HCT116 (cell line): Measurements from ENCODE around the gene CDK14. TPM values are rescaled to one million over a fixed set of nuclear protein-coding genes. Genes with fewer than 3 reads are reported as not detected.

Experiments
- ATAC-seq: fragments of 200-7000 bp; cut with Tn5 transposase; 2 replicates; pipeline ENCODE4 v1.9.1; 2020; ENCODE audit warnings: mild to moderate bottlenecking, moderate library complexity
- BruUV-seq: library from RNA; stranded (reverse); fragments of 400-500 nt; replicated peaks from 2 replicates; lab custom pipeline; 2021; lab: Mats Ljungman, UMichigan
- CTCF ChIA-PET: fragments of 300-600 bp; sonication (Branson Sonifier 250); formaldehyde crosslinking; loops from one replicate; lab custom pipeline; 2021; ENCODE audit warnings: antibody characterized with exemption; lab: Charles Lee
- POLR2A ChIA-PET: fragments of 300-600, 350-600 bp; sonication (Branson Sonifier 250); formaldehyde crosslinking; loops from one replicate; lab custom pipeline; 2021; ENCODE audit warnings: antibody characterized with exemption; lab: Charles Lee
- RAD21 ChIA-PET, 2 experiments: fragments of 300-600 bp; sonication (Branson Sonifier 250); formaldehyde crosslinking; loops; one replicate each; lab custom pipeline; 2023; ENCODE audit warnings: low total read pairs in 2 of 2; ENCODE audit not compliant: uncharacterized antibody in 2 of 2, unreplicated experiment in 2 of 2, low non-redundant PET in 1 of 2; lab: Charles Lee
- DNase-seq: peaks from one replicate; pipeline ENCODE4 v3.0.0-alpha.2; 2010; ENCODE audit warnings: low read depth, low spot score
- H2AFZ ChIP-seq: fragments of 200-600 bp; shearing (Covaris generic), sonication (generic); 2 replicates; pipeline ENCODE4 v1.6.1; 2017; ENCODE audit warnings: low read depth, mixed run types, mixed read lengths, antibody characterized with exemption, low read length; ENCODE audit not compliant: poor library complexity, severe bottlenecking
- H3K27ac ChIP-seq: 2 replicates; pipeline ENCODE4 v1.5.1; 2012; ENCODE audit warnings: low read depth, low read length
- H3K27me3 ChIP-seq: fragments of 200-600 bp; sonication (generic); 2 replicates; pipeline ENCODE4 v1.6.1; 2016; ENCODE audit warnings: mixed run types, low read length, mixed read lengths; ENCODE audit not compliant: insufficient read depth
- H3K36me3 ChIP-seq, 2 experiments: fragments of 200-500 bp in 1 of 2; fragments of 200-600 bp in 1 of 2; sonication (Bioruptor generic) in 1 of 2; sonication (generic) in 1 of 2; 2 replicates each; pipeline versions ENCODE4 v1.5.1 to v1.6.1; 2014 to 2016; ENCODE audit warnings: low read length in 2 of 2, inconsistent platforms in 1 of 2, mixed read lengths in 1 of 2, mixed run types in 1 of 2; ENCODE audit not compliant: insufficient read depth in 2 of 2, control insufficient read depth in 1 of 2
- H3K4me1 ChIP-seq, 2 experiments: fragments of 200-600 bp in 1 of 2; sonication (generic) in 1 of 2; 2 replicates each; pipeline versions ENCODE4 v1.5.1 to v1.6.1; 2012 to 2017; ENCODE audit warnings: low read length in 2 of 2, inconsistent platforms in 1 of 2, mild to moderate bottlenecking in 1 of 2, mixed read lengths in 1 of 2, mixed run types in 1 of 2, moderate library complexity in 1 of 2; ENCODE audit not compliant: insufficient read depth in 2 of 2, control insufficient read depth in 1 of 2
- H3K4me2 ChIP-seq: fragments of 200-600 bp; sonication (generic); 2 replicates; pipeline ENCODE4 v1.6.1; 2017; ENCODE audit warnings: mixed run types, low read length, mixed read lengths
- H3K4me3 ChIP-seq, 2 experiments: fragments of 200-600 bp in 1 of 2; sonication (generic) in 1 of 2; replicated peaks in 1 of 2; 2 replicates each; pipeline ENCODE4 v1.5.1; 2011 to 2016; ENCODE audit warnings: low read length in 2 of 2, control low read depth in 1 of 2, low read depth in 1 of 2, mild to moderate bottlenecking in 1 of 2, mixed read lengths in 1 of 2, mixed run types in 1 of 2
- H3K79me2 ChIP-seq: fragments of 200-600 bp; sonication (generic); 2 replicates; pipeline ENCODE4 v1.6.1; 2017; ENCODE audit warnings: mild to moderate bottlenecking, mixed run types, low read length, moderate library complexity, mixed read lengths; ENCODE audit not compliant: insufficient read depth
- H3K9ac ChIP-seq: fragments of 200-600 bp; sonication (generic); 2 replicates; pipeline ENCODE4 v1.6.1; 2016; ENCODE audit warnings: low read length, mixed read lengths
- H3K9me2 ChIP-seq: fragments of 200-600 bp; sonication (generic), shearing (Covaris generic); 2 replicates; pipeline ENCODE4 v1.6.1; 2017; ENCODE audit warnings: mixed run types, mild to moderate bottlenecking, moderate library complexity; ENCODE audit not compliant: insufficient read depth
- H3K9me3 ChIP-seq, 2 experiments: fragments of 200-500 bp in 1 of 2; fragments of 200-600 bp in 1 of 2; sonication (Bioruptor generic) in 1 of 2; sonication (generic) in 1 of 2; 2 replicates each; pipeline ENCODE4 v1.6.1; 2014 to 2017; ENCODE audit warnings: low read length in 2 of 2, mixed read lengths in 2 of 2, inconsistent platforms in 1 of 2, low read depth in 1 of 2, mild to moderate bottlenecking in 1 of 2, mixed run types in 1 of 2, moderate library complexity in 1 of 2; ENCODE audit not compliant: control insufficient read depth in 1 of 2, insufficient read depth in 1 of 2
- H4K20me1 ChIP-seq: fragments of 200-600 bp; sonication (generic), shearing (Covaris generic); 2 replicates; pipeline ENCODE4 v1.6.1; 2017; ENCODE audit warnings: mixed run types, mild to moderate bottlenecking, moderate library complexity; ENCODE audit not compliant: insufficient read depth
- CBX3 ChIP-seq: IDR thresholded peaks from 2 replicates; pipeline ENCODE4 v1.6.1; 2012; ENCODE audit warnings: low read depth
- CTCF ChIP-seq, 3 experiments: fragments of 200-600 bp in 1 of 3; sonication (generic) in 1 of 3; IDR thresholded peaks in 2 of 3; conservative IDR thresholded peaks in 1 of 3; 2 replicates each; pipeline ENCODE4 v1.5.1; 2012 to 2017; ENCODE audit warnings: low read depth in 2 of 3, low read length in 2 of 3, antibody characterized with exemption in 1 of 3, borderline replicate concordance in 1 of 3, control low read depth in 1 of 3, mild to moderate bottlenecking in 1 of 3, mixed read lengths in 1 of 3, mixed run types in 1 of 3, moderate library complexity in 1 of 3; ENCODE audit not compliant: insufficient read depth in 1 of 3
- EGR1 ChIP-seq: IDR thresholded peaks from 2 replicates; pipeline ENCODE4 v1.6.1; 2012; ENCODE audit warnings: low read depth
- ELF1 ChIP-seq: IDR thresholded peaks from 2 replicates; pipeline ENCODE4 v1.6.1; 2012; ENCODE audit warnings: low read depth, borderline replicate concordance
- POLR2A ChIP-seq: IDR thresholded peaks from 2 replicates; pipeline ENCODE4 v1.7.0; 2011; ENCODE audit warnings: borderline replicate concordance; ENCODE audit not compliant: insufficient read depth, insufficient read length; ENCODE audit errors: extremely low read depth
- RAD21 ChIP-seq: IDR thresholded peaks from 2 replicates; pipeline ENCODE4 v1.6.1; 2012; ENCODE audit warnings: low read depth, mild to moderate bottlenecking
- SP1 ChIP-seq: IDR thresholded peaks from 2 replicates; pipeline ENCODE4 v1.6.1; 2012; ENCODE audit warnings: low read depth
- SRF ChIP-seq: IDR thresholded peaks from 2 replicates; pipeline ENCODE4 v1.6.1; 2012; ENCODE audit warnings: low read depth
- TCF7L2 ChIP-seq: IDR thresholded peaks from 2 replicates; pipeline ENCODE4 v1.7.0; 2011; ENCODE audit warnings: borderline replicate concordance, inconsistent platforms; ENCODE audit not compliant: insufficient read depth, insufficient read length; ENCODE audit errors: extremely low read depth
- YY1 ChIP-seq: IDR thresholded peaks from 2 replicates; pipeline ENCODE4 v1.6.1; 2011; ENCODE audit warnings: low read length, low read depth, moderate library complexity, mild to moderate bottlenecking; ENCODE audit not compliant: insufficient replicate concordance; ENCODE audit errors: extremely low read depth
- ZNF274 ChIP-seq: fragments of 200-500 bp; sonication (Bioruptor generic); IDR thresholded peaks from 2 replicates; pipeline ENCODE4 v1.6.1; 2014; ENCODE audit warnings: mild to moderate bottlenecking, low read depth, low read length, inconsistent platforms
- intact Hi-C: fragments of 100-400 bp; cut with micrococcal nuclease; formaldehyde crosslinking; loops from 2 replicates; pipeline ENCODE4 v1.10.0; 2022
- total RNA-seq: library from RNA; stranded (reverse); gene quantifications from one replicate; pipeline ENCODE4 v1.2.1, GENCODE V29; 2021; ENCODE audit not compliant: unreplicated experiment

Gene CDK14
- total RNA-seq, 1 experiment from 2014 or later: 10.2 TPM

- ChIA-PET POLR2A (no interaction called here), RAD21 (no interaction called here), CTCF (no interaction called here)
- TF ChIP-seq CTCF (IDR thresholded peaks at IDR 0.05 in 2 of 3, conservative IDR thresholded peaks at IDR 0.05 in 1 of 3; ENCODE audit: borderline replicate concordance in 1 of 3, insufficient read depth in 1 of 3, low read depth in 2 of 3, low read length in 2 of 3) (no peak), TCF7L2 (no peak), YY1 (no peak), ELF1 (no peak), RAD21 (no peak), EGR1 (no peak), SP1 (no peak), ZNF274 (no peak), SRF (no peak), POLR2A (no peak), CBX3 (no peak)
- Histone ChIP-seq H3K9me2 (no peaks in the 10 kb centered on the region), H3K27ac (no peak overlapping the region), H3K79me2 (no peaks in the 10 kb centered on the region), H3K9ac (no peak overlapping the region), H3K4me3 (no peak overlapping the region), H4K20me1 (no peaks in the 10 kb centered on the region), H2AFZ (no peak overlapping the region), H3K27me3 (no peaks in the 10 kb centered on the region), H3K9me3 (peaks cover 0 to 6% of the 10 kb centered on the region in 2 experiments; a peak in 1 of 4 replicates), H3K36me3 (no peaks in the 10 kb centered on the region), H3K4me2 (no peak overlapping the region), H3K4me1 (no peaks in the 10 kb centered on the region)
- ATAC-seq (no peak), DNase-seq (no peak)
- no TSS peak for BruUV-seq
- intact Hi-C loops: no loop called here
Measured at GRCh38 chr7:90980545-90980944, 384.4 kb downstream of the CDK14 start.
